Measurements from ENCODE around the gene PLK5.
"Not testable (repeated sequence)": the region's sequence is repeated elsewhere in the genome, so short reads cannot be mapped to it uniquely, and the experiment has no call there.

The PLK5 gene

DNA sequence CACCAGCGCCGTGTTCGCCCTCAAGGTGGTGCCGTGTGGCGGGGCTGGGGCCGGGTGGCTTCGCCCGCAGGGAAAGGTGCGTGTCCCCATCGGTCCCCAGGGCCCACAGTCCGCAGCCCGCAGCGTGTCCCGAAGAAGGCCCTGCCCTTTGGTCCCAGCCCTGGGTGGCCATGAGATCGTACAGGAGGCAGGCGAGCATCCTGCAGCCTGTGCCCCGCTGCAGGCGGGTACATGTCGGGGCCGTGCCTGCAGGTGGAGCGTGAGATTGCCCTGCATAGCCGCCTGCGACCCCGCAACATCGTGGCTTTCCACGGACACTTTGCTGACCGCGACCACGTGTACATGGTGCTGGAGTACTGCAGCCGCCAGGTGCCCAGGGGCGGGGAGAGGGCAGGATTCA is 1.5 kb downstream of the PLK5 start:
- DNase-seq (ENCODE audit: low spot score), result no peak

DNA sequence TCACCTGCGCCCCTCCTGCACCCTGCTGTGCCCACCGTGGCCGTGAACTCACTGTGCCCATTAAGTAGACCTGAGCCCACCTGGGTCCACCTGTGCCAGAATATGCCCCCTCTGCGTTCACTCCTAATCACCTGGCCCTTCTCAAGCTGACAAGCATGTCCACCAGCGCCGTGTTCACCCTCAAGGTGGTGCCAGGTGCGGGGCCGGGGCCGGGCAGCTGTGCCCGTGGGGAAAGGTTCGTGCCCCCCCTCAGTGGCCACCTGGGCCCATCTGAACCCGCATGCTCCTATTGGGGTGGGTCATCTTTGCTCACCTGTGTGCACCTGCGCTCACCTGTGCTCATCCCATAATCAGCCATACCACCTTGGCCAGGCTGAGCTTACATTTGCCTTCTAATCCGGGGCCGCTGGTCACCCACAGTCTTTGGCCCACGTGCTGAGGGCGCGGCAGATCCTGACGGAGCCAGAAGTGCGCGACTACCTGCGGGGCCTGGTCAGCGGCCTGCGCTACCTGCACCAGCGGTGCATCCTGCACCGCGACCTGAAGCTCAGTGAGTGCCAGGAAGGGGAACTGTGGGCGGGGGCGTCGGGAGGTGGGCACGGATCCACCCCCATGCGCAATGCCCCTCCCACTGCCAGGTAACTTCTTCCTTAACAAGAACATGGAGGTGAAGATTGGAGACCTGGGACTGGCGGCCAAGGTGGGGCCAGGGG is 2.3 kb downstream of the PLK5 start:
- DNase-seq (ENCODE audit: low spot score), result no peak

DNA sequence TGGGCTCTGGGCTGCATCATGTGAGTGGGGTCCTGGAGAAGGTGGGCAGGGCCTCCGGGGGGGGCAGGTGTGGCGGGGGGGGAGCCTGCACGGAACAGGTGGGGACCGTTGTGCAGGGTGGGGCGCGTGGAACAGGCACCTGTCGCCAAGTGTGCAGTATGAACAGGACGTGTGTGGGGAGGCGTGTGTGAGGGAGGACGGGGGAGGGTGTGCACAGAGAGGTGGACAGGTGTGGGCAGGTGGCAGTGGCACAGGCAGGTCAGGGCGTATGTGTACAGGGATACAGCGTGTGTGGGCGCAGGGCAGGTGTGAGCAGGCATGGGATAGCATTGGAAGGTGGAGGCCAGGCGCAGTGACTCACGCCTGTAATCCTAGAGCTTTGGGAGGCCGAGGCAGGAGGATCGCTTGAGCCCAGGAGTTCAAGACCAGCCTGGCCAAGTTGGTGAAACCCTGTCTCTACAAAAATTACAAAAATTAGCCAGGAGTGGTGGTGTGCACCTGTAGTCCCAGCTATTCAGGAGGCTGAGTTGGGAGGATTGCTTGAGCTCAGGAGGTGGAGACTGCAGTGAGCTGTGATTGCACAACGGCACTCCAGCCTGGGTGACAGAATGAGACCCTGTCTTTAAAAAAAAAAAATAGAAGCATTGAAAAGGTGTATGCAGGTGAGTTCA is 3.2 kb downstream of the PLK5 start:
- no peak for DNase-seq (ENCODE audit: low spot score)

DNA sequence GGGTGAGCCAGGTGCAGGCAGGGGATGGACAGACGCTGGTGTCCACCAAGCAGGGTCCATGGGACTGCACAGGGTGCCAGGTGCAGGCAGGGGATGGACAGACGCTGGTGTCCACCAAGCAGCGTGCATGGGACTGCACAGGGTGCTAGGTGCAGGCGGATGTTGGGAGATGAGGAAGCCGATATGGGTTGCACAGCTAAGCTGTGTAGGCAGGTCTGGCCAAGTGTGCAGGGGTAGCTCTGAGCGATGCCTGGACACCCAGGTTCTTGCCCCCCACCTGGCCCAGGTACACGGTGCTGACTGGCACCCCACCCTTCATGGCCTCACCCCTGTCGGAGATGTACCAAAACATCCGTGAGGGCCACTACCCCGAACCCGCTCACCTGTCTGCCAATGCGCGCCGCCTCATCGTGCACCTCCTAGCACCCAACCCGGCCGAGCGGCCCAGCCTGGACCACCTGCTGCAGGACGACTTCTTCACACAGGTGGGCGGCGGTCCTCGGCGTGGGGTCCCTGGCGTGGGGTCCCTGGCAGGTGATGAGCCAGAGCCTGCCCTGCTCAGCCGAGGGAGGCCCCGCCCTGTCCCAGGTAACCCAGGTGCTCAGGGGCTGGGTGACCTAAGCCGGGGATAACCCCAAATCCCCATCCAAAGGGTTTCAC is 3.9 kb downstream of the PLK5 start:
- DNase-seq (ENCODE audit: low spot score), result no peak

DNA sequence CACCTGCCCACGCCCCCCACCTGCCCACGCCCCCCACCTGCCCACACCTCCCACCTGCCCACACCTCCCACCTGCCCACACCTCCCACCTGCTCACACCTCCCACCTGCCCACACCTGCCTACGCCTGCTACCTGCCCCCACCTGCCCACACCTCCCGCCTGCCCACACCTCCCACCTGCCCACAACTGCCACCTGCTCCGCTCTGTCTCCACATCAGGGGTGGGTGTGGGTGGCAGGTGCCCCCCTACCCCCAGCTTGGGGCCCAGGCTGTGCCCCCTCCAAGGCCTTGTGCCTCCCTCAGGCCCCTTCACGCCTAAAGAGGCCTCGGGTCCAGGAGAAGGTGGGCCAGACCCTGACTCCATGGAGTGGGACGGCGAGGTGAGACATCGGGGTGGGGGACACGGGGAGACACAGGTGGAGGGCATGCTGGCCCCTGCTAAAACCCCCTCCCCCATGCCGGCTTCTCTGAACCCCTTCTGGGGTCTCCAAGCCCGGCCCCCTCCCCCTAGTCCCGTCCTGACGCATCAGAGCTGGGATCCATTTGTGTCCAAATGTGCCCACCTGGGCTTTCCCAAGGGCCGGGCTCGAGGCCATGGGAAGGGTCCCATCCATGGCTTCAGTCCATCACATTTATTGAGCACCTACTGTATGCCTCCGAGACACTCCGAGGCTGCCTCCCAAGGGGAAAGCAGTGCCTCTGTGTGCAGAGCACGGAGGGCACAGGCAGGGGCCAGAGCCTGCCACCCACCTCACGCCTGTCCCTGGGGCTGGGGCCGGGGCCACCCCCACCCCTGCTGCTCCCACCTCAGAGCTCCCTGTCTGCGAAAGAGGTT is 4.9 kb downstream of the PLK5 start:
- DNase-seq (ENCODE audit: low spot score), result no peak

DNA sequence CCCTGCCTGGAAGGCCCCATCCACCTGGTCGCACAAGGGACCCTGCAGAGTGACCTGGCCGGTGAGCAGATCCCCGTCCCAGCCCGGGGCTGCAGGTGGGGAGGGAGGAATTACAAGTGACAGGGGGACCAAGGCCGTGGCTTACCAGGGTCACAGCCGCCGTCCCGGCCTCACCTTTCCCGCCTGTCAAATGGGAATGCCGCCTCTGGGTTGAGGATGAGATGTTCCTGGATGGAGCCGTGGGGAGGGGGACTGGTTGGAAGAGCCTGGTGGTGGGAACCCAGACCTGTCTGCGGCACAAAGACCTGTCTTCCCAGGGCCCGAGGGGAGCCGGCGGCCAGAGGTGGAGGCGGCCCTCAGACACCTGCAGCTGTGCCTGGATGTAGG is 5.5 kb downstream of the PLK5 start:
- no peak for DNase-seq (ENCODE audit: low spot score)

DNA sequence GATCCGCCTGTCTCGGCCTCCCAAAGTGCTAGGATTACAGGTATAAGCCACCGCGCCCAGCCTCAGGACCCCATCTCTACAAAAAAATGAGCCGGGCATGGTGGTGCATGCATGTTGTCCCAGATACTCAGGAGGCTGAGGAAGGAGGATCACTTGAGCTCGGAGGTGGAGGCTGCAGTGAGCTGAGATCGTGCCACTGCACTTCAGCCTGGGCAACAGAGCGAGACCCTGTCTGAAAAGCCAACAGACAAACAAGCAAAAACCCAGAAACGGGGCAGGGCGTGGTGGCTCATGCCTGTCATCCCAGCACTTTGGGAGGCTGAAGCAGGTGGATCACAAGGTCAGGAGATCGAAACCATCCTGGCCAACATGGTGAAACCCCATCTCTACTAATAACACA is 7.0 kb downstream of the PLK5 start:
- DNase-seq (ENCODE audit: low spot score), result not testable (repeated sequence)

DNA sequence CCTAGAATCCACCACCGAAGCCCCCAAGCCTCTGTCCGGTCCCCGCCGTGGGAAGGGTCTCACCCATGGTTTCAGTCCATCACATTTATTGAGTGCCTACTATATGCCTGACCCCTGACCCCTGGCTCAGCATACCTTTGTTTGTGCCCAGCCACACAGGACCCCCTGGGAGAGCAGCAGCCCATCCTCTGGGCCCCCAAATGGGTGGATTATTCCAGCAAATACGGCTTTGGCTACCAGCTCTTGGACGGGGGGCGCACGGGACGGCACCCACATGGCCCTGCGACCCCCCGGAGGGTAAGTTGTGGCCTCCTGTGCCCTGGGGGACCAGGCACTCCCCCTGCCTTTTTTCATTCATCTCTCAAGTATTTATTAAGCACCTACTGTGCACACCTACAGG is 7.7 kb downstream of the PLK5 start:
- no peak for DNase-seq (ENCODE audit: low spot score)

DNA sequence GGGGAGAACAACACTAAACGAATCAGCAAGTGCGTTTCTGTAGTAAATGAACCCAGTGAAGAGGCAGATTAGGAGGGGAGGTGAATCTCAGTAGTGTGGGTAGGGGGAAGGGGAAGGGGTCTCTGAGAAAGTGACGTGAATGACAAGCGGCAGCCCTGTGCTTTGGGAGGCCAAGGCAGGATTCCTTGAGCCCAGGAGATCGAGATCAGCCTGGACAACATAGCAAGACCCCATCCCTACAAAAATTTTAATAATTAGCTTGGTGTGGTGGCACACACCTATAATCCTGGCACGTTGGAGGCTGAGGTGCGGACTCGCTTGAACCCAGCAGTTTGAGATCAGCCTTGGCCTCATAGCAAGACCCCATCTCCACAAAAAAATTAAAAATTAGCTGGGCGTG is 8.1 kb downstream of the PLK5 start:
- no peak for DNase-seq (ENCODE audit: low spot score)

DNA sequence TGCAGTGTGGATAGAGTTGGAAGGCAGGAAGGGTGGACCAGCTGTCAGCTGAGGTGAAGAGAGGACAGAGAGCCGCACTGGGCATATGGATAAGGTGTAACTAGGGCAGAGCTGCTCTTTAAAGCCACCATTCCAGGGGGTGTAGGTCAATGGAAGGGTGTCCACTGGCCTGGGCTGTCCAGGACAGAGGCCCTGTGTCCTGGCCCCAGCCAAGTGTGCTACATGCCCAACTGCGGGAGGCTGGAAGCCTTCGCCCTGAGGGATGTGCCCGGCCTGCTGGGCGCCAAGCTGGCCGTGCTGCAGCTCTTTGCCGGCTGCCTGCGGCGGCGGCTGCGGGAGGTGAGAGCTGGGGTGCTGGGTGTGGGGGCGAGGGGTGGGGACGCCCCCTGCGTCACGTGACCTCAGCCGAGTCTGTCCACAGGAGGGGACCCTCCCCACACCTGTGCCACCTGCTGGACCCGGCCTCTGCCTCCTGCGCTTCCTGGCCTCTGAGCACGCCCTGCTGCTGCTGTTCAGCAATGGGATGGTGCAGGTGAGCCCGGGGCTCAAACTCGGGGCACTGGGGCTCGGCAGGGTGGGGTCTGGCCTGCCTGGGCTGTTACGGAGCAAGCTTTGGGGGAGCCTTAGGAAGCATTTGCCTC is 9.8 kb downstream of the PLK5 start:
- no peak for DNase-seq (ENCODE audit: low spot score)

DNA sequence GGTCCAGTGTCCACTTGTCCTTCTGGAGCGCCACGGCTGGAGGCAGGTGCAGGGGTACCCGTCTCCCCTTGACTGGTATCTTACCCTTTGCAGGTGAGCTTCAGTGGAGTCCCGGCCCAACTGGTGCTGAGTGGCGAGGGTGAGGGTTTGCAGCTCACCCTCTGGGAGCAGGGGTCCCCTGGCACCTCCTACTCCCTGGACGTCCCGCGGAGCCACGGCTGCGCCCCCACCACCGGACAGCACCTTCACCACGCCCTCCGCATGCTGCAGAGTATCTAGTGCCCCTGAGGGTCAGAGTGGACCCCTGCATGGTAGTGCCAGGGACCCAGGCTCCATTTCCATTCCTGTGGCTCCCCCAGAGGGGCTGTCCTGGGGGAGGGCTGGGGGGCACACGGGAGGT is 11.1 kb downstream of the PLK5 start:
- DNase-seq (ENCODE audit: low spot score), result no peak

DNA sequence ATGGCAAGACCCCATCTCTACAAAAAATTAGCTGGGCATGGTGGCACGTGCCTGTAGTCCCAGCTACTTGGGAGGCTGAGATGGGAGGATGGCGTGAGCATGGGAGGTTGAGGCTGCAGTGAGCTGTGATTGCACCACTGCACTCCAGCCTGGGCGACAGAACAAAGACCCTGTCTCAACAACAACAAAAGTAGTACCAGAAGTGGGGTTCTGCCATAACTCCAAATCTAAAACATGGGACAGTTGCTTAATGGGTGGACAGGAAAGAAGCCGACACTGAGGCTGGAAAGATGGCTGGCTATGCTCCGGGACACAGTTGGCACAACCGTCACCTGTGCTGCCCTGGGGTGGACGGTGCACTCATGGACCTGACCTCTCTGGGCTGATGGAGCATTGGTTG is 11.8 kb downstream of the PLK5 start:
- not testable (repeated sequence) for DNase-seq (ENCODE audit: low spot score)

DNA sequence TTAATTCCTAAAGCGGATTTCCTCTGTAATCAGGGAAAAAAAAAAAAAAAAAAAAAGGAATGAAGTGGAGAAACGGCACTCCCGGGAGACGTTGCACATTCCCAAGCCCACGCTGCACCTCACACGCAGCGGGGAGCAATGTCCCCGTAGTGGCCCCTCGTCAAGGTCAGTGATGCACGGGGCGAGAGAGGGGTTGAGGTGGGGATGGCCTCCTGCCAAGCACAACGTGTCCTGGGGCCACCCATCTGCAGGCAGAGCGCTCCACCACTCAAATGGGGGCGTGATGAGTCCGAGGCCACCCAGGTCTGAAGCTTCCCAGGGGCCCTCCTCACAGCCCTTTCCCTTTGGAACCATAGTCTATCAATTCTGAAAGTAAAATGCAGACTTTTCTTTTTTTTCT is 15.1 kb downstream of the PLK5 start:
- no peak for DNase-seq (ENCODE audit: low spot score)

DNA sequence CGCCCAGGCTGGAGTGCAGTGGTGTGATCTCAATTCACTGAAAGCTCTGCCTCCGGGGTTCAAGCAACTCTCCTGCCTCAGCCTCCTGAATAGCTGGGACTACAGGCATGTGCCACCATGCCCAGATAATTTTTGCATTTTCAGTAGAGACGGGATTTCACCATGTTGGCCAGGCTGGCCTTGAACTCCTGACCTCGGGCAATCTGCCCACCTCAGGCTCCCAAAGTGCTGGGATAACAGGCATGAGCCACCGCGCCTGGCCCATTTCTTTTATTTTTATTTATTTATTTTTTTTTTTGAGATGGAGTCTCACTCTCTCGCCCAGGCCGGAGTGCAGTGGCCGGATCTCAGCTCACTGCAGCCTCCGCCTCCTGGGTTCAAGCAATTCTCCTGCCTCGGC is 15.9 kb downstream of the PLK5 start:
- DNase-seq (ENCODE audit: low spot score), result not testable (repeated sequence)

DNA sequence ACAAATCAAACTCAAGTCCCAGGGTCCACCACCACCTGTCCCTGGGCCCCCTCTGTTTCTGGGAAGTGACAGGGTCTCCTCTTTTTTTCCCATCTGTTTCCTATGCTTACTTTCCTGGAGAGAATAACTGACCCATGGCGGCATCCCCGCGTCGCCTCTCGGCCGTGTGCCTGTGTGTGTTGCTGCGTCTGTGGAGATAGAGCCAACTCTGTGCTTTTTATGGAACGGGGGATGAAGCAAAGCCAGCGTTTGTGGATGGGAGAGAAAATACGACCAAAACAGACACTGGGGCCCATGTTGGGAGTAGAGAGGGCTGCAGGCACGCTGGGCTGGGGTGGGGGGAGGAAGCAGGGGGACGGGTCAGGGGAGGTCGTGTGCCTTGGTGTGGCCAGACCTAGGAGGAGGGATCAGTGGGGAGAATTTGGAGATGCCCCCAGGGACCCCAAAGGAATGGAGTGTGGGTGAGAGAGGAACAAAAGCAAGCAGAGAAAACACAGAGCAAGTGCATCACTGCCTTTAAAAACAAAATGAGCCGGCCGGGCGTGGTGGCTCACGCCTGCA is 16.6 kb downstream of the PLK5 start:
- no peak for DNase-seq (ENCODE audit: low spot score)

DNA sequence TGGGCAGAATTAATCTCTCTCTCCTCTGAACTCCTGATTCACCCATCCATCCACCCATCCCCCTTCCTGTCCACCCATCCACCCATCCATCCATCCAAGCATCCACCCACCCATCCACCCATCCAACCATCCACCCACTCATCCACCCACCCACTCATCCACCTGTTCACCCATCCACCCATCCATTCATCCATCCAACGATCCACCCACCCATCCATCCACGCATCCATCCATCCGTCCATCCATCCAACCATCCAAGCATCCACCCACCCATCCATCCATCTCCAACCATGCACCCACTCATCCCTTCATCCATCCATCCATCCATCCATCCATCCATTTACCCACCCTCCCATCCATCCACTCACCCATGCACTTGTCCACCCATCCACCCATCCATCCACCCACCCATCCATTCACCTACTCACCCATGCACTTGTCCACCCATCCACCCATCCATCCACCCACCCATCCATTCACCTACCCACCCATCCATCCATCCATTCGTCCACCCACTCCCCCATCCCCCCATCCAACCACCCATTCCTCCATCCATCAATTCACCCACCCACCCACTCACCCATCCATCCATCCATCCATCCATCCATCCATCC is 25.6 kb downstream of the PLK5 start:
- DNase-seq (ENCODE audit: low spot score), result no peak

DNA sequence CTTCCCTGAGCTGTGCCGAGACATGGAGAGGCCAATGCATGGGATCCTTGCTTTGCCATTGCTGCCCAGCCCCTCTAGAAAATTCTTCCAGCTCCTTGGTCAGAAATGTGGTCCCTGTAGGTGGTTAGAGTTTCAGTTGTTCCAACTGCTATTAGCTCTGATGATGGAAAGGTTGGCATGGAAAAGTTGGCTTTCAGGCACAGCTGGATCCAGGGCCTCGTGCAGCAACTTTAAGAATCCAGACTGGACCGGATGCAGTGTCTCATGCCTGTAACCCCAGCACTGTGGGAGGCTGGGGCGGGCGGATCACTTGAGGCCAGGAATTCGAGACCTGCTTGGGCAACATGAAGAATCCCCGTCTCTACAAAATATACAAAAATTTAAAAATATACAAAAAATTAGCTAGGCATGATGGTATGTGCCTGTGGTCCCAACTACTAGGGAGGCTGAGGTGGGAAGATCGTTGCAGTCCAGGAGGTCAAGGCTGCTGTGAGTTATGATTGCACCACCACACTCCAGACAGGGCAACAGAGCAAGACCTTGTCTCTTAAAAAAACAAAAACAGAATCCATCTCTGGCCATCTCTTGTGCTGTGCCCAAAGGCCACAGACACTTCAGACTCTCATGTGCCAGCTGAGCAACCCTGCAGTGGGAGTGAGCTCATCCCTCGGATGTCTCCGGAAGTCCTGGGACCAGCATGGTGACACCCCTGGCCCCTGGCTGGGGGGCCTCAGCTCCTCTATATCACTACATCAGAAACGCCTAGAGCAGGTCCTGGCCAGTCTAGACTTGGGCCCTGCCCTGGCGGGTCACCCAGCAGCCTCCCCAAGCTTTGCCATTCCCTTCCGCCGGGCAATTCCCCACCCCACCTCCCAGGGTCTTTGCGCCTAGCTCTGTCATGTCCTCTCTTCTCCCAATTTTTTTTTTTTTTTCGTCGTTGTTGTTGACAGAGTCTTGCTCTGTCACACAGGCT is 27.5 kb downstream of the PLK5 start:
- DNase-seq (ENCODE audit: low spot score), result no peak

DNA sequence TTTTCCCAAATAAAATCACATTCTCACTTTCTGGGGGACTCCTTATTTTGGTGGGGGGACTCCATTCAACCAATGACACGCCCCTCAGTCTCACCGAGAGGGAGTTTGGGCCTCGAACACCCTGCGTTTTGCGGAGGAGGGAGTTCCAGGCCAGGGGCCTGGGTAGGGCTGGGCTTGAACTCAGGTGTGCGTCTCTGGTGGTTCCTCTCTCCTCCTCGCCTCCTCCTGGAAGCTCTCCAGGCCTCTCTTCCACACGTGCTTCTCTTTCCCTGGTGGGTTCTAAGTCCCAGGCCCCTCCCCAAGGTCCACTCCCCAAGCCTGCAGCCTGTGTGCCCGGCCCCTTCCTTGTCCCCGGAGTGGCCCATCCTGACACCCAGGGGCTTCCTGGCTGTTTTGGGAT is 29.5 kb downstream of the PLK5 start:
- DNase-seq (ENCODE audit: low spot score), result no peak

DNA sequence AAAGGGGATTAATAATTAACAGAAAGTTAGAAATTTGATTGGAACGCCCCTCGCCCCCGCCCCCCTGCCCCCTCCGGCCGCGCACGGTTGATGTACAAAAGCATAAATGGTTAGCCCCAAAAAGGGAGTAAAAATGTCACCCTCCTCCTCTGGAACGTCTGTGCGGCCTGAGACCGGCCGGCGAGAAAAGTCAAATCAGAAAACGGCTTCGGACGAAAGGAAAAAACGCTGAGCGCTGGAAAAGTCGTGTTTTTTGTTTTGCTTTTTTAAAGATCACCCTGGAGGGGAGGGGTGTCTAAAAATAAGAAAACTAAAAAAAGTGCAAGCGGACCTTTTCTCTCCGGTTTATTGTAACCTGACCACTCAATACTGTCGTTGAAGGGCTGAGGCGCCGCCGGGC is 31.1 kb downstream of the PLK5 start:
- no peak for DNase-seq (ENCODE audit: low spot score)
